Body of pancreas (tissue), 4 donors: Measurements from ENCODE around the gene CALR3.

ENCODE experiments used
- POLR2A ChIP-seq, 3 donors: fragments of 450-650 bp; IDR thresholded peaks; one replicate each; pipeline ENCODE4 v1.6.1; 2016; ENCODE audit warnings: antibody characterized with exemption in 3 of 3, mild to moderate bottlenecking in 2 of 3
- TF ChIP-seq, protein P1 (sequence below), 7 experiments: fragments of 450-650 bp in 4 of 7; fragments of 200-600 bp in 3 of 7; sonication (generic) in 3 of 7; IDR thresholded peaks; one replicate each; pipeline ENCODE4 v1.5.1; 2016 to 2019; ENCODE audit warnings: antibody characterized with exemption in 7 of 7

DNA sequence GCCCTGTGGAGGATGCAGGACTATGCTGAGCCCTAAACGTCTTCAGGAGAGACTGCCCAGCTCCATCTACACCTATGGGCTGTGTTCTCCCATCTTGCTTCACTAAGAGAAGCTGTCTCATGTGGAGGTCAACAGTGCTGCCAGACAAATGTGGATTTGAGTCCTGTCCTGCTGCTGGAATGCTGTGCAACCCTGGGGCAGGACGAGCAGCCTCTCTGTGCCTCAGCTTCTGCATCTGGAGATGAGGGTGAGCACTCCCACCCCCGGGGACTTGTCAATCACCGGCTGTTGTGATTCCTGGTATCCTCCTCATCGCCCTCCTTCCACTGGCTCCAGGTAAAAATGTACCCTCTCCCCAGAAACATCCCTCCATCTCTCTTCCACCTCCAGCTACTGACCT, 40.5 kb downstream of the CALR3 start:
- TF ChIP-seq, protein P1, sequence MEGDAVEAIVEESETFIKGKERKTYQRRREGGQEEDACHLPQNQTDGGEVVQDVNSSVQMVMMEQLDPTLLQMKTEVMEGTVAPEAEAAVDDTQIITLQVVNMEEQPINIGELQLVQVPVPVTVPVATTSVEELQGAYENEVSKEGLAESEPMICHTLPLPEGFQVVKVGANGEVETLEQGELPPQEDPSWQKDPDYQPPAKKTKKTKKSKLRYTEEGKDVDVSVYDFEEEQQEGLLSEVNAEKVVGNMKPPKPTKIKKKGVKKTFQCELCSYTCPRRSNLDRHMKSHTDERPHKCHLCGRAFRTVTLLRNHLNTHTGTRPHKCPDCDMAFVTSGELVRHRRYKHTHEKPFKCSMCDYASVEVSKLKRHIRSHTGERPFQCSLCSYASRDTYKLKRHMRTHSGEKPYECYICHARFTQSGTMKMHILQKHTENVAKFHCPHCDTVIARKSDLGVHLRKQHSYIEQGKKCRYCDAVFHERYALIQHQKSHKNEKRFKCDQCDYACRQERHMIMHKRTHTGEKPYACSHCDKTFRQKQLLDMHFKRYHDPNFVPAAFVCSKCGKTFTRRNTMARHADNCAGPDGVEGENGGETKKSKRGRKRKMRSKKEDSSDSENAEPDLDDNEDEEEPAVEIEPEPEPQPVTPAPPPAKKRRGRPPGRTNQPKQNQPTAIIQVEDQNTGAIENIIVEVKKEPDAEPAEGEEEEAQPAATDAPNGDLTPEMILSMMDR (IDR thresholded peaks at IDR 0.05) = no peak
- TF ChIP-seq POLR2A (IDR thresholded peaks at IDR 0.05) = no peak
